NCI-H1105 treated with DMSO at 0.1 percent for 48 hours (cell line): ENCODE measurements around the gene TMC8.

Experiments used
- DNase-seq: peaks from one replicate; lab custom pipeline; 2025; lab: John Stamatoyannopoulos, UW

The TMC8 gene

DNA sequence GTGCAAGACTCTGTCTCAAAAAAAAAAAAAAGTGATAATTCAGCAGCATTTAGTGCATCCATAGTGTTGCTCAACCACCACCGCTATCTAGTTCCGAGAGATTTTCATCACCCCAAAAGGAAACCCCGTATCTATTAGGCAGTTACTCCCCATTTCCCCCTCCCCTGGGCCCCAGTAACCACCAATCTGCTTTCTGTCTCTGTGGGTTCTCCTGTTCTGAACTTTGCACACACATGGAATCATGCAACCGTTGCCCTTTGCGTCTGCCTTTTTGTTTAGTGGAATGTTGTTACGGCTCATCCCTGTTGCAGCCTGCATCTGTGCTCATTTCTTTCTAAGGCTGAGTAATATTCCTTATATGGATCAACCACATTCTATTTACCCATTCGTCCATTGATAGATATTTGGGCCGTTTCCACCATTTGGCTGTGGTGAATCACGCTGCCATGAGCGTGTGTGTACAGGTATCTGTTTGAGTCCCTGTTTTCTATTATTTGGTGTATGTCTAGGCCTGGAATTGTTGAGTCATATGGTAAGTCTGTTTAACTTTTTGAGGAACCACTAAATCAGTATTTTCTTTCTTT, 29.1 kb downstream of the TMC8 start:
- DNase-seq = no peak

DNA sequence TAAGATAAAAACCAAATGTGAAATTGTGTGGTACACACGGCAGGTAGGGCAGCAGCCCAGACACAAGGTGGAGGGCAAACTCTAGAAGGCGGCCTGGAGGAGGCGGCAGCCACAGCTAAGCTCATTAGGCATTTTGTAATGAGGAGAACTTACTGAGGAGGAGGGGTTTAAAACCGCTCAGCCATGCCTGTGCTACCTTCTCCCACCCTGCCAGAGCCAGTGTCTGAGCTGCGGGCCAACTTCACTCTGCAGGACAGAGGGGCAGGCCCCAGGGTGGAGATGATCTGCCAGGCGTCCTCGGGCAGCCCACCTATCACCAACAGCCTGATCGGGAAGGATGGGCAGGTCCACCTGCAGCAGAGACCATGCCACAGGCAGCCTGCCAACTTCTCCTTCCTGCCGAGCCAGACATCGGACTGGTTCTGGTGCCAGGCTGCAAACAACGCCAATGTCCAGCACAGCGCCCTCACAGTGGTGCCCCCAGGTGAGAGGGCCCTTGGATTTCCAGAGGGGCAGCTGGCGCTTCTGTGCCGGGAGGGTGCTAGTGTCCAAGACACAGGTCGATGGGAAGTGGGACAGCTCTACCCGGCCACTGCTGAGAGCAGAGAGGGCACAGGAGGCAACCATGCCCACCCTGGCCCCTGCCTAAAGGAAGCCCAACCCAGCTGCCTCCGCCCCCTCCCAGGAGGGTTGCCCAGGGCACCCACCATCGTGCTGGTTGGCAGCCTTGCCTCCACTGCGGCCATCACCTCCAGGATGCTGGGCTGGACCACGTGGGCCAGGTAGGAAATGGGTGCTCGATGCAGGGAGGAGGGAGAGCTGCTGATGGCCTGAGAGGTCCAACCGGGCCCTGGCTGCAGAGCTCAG, 33.5 kb downstream of the TMC8 start:
- DNase-seq = no peak

DNA sequence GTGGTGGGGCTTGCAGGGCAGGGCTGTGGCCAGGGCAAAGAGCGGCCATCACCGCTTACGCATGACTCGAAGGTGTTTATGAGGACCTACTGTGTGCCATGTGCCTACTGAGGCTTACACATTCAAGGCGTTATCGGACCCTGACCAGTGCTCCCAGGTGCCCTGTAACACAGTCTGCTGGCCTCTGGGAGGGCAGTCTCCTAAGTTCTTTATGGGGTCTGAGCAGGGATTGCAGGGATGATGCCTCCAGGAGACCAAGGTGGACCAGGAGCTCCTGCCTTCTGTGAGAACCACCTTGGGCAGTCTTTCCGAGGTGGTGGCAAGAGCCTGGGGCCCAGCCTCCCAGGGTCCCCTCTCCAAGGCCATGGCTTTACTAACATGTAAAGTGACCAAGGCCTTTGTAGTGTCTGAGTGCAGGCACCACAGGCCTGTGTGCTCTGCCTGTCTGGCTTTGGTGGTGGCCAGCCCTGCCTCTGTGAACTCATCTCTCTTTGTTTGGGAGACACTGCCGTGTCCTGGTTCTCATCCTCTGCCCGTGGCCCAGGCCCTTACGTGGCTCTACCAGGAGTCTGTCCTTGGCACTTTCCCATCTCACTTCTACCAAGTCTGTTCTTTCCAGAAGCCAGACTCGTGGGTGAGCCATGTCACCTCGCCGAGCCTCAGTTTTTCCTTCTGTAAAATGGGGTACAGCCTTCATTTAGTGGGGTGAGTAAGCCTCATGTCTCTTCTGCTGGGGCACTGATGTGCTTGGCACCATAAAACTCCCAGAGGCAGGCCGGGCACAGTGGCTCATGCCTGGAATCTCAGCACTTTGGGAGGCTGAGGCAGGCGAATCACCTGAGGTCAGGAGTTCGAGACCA, 34.4 kb downstream of the TMC8 start:
- no peak for DNase-seq

DNA sequence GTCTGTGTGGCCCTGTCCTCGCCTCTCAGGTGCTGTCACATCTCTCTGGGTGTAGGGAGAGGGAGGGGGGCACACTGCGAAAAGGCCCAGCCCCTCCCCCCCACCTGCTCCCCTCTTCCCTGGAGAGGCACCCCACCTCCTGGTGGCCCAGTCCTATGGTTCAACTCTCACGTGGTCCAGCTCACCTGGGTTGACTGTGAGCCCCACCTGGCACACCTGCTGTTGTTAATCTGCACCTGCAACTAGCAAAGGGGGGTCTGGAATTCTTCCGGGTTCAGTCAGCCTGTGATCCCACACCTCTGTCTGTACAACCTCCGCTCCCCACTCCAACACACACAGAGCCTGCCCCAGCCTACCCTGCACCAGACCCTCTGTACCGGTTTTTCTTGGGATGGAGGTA, 35.8 kb downstream of the TMC8 start:
- peak; percentile 21 for DNase-seq

DNA sequence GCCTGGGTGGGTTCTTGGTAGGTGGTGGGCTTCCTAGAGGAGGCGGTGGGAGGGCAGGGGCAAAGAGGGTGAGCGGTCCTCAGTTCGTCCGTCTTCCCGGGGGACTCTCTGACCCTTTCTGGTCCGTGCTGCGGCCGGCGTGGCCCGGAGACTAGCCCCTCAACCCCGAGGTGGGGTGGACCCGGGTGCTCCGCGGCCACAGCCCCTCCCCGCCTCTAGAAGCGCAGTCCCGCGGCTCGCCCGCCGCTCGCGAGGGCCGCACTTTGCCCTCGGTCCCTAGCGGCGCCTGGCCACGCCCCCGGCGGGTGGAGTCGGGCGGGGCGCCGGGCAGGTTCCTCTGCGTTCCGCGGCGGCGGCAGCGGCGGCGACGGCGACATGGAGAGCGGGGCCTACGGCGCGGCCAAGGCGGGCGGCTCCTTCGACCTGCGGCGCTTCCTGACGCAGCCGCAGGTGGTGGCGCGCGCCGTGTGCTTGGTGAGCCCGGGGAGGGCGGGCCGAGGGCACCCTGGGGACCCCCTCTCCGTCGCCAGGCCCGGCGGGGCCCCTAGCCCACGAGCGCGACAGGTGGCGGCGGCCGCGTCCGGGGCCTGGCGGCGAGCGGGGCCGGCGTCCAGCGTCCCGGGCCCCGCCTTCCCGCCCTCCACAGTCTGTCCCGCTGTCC, 37.8 kb downstream of the TMC8 start, which contains the start of gene SYNGR2:
Gene SYNGR2 (plus strand): TSS at position 340 of the 661 bp plus-strand sequence. CDS start 36 bp downstream, at position 376.
- peak; percentile 53 for DNase-seq

DNA sequence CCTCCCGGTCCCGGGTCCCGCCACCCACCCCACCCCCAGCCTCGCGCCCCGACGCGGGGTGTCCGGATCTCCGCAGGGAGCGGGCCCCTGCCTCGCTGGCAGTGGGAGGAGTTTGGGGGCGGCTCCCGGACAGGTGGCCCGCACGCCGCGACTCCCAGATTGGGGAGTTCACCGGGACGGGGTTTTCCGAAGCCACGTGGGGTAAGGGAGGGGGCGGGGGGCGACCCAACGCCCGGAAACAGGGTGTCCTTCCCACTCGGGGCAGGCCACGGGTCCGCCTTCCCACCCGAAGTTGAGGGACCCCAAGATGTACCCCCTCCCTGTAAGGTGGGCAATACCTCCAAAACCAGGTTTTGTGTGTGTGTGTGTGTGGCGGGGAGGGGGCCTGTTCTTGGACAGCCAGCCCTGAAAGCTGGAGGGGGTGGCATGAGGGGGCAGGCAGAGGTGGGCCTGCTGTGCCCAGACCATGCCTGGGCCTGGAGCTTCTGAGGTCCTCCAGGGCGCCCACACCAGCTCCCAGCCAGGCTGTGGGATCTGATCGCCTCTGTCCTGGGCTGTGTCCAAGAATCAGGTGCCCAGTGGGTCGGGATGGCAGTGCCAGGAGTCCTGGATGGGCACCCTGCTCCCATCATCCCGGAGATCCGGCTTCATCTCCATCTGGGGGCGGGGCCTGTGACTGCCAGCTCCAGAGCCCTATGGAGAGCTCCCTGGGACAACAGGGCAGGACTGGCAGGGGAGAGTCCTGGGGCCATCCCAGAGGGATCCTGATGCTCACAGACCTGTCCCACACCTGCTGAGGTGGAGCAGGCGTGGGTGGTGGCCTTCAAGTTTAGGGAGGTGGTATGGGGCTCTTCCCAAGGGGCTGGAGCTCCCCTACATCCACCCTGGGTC, 38.6 kb downstream of the TMC8 start:
- no peak for DNase-seq

DNA sequence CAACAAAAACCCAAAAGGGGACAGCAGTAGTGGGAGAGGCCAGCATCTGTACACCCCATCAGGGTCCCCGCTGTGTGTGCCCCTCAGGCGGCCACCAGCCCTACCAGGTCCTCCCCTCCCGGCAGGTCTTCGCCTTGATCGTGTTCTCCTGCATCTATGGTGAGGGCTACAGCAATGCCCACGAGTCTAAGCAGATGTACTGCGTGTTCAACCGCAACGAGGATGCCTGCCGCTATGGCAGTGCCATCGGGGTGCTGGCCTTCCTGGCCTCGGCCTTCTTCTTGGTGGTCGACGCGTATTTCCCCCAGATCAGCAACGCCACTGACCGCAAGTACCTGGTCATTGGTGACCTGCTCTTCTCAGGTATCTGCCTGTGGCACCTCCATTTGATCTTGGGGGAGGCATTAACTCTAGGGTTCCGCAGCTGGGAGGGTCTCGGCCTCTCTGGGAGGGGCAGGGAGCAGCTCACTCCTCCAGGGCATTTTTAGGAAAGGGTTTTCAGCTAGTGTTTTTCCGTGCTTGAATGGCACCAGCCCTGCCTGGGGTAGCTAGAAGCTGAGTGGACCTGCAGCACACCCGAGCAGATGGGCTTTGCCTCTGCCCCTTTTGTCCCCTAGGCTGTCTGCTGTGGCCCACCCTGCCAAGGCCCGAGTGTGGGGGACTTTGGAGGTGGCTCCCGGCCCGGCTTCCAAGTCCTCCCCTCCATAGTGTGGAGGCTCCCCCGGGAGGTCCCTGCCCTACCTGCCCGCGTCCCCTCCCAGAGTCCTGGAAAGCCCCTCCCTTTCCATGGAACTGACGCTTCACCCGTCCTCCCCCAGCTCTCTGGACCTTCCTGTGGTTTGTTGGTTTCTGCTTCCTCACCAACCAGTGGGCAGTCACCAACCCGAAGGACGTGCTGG, 40.4 kb downstream of the TMC8 start:
- no peak for DNase-seq

DNA sequence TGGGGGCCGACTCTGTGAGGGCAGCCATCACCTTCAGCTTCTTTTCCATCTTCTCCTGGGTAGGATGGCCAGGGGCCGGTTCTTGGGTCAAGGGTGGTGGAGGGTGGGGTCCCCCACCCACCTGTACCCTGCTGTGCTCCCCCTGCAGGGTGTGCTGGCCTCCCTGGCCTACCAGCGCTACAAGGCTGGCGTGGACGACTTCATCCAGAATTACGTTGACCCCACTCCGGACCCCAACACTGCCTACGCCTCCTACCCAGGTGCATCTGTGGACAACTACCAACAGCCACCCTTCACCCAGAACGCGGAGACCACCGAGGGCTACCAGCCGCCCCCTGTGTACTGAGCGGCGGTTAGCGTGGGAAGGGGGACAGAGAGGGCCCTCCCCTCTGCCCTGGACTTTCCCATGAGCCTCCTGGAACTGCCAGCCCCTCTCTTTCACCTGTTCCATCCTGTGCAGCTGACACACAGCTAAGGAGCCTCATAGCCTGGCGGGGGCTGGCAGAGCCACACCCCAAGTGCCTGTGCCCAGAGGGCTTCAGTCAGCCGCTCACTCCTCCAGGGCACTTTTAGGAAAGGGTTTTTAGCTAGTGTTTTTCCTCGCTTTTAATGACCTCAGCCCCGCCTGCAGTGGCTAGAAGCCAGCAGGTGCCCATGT, 41.1 kb downstream of the TMC8 start:
- DNase-seq = peak; percentile 27

DNA sequence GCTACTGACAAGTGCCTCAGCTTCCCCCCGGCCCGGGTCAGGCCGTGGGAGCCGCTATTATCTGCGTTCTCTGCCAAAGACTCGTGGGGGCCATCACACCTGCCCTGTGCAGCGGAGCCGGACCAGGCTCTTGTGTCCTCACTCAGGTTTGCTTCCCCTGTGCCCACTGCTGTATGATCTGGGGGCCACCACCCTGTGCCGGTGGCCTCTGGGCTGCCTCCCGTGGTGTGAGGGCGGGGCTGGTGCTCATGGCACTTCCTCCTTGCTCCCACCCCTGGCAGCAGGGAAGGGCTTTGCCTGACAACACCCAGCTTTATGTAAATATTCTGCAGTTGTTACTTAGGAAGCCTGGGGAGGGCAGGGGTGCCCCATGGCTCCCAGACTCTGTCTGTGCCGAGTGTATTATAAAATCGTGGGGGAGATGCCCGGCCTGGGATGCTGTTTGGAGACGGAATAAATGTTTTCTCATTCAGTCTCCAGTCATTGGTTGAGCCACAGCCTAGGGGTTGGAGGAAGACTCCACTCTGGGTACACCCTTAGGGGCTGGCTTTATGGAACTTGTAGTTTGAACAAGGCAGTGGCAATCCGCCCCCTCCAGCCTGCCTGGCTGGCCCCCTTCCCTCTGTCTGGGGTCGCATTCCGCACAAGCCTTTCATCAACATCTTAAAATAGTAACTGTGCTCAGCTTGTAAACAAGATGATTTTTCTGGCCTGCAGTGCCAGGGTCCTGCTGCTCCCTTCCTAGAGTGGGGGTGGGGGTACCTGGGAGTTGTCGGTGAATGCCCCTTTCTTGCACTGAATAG, 41.9 kb downstream of the TMC8 start:
- no peak for DNase-seq

DNA sequence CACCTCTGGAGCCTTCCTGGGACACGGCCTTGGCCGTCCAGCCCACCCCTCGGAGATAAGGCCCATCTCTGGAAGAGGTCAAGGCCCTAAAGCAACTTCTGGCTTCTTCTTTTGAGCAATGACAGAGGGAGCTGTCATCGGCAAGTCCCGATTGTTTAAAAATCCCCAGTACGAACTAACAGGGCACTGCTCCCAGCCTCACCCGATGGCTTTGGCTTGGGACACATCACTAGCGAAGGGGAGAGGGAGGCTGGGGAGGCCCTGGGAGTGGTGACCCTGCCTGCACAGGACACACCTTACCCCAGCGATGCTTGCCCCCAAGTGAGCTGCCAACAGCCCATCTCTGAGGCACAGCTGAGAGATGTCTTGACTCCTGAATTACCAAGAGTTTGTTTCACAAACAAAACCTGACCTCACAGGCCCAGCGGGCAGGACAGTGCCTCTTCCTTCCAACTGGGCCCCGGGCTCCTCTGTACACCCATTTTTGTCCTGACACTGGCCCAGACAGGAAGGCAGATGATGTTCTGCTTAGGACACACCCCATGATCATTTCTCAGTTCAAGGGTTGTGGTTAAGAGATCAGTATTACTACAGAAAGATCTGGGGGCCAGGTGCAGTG, 42.6 kb downstream of the TMC8 start:
- no peak for DNase-seq

DNA sequence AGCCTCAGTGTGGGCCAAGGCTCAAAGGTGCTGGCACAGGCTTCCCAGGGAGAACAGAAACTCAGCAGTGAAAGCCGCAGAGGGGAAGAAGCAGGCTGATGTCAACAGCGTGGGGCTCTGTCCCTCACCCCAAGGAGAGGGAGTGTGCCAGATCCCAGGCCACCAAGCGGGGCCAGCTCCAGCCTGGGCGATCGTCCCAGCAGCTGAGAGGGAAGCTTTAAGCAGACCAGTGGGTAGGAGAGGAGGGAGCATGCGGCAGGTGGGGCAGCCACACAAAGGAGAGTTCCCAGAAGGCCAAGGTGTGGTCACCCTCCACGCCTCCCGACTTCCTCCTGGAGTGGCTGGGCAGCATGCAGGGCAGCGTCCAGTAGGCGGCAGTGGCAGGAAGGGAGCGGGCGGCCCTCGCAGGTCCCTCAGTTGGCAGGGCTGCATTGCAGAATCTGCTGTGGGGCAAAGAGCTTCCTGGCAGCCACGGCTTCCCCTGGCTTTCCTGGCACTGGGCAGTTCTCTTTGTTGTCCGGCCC, 43.8 kb downstream of the TMC8 start:
- no peak for DNase-seq

DNA sequence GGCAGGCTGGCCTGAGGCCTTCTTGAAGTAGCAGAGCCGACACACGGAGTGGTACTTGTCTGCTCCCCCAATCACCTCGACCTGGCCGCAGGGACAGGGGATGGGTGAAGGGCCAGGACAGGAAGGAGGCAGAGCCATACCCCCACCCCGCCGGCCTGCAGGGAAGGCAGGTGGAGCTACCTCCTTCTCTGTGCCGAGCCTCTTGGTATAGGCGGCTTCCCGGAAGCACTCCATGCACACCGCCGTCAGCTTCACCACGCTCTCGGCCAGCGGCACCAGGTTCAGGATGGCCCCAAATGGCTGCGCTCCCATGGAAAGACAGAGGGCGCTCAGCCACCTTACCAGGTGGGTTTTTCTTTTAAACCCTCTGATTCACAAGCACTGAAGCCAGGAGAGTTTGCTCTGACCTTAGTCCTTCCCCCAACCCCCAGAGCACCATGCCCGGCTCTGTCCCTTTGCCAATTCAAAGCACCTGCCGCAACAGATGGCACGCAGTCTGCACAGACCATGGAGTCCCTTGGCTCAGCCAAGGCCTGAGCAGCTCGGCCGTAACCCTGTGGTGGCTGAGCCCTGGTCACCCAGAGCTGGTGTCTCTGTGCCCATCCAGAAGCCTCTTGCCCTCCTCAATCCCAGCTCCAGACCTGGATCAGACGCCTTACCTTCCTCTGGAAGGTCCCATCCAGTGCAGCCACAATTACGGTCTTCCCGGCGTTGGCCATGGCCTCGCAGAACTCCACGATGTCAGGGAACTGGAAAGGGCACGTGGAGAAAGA, 44.5 kb downstream of the TMC8 start:
- DNase-seq = no peak

DNA sequence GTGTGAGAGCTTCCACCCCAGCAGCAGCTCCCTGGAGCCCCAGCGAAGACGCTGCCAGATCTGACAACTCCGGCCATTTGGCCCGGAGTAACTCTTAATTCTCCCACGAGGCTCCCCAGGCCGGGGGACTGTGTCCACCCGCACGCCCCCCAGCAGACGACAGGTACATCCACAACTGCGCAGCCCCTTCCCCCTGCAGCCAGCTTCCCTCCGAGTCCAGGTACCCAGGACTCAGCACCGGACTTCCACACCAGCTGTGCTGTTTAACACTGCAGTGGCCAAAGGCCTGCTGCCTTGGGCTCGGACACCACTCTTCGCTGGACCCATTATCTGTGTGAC, 45.0 kb downstream of the TMC8 start:
- no peak for DNase-seq

DNA sequence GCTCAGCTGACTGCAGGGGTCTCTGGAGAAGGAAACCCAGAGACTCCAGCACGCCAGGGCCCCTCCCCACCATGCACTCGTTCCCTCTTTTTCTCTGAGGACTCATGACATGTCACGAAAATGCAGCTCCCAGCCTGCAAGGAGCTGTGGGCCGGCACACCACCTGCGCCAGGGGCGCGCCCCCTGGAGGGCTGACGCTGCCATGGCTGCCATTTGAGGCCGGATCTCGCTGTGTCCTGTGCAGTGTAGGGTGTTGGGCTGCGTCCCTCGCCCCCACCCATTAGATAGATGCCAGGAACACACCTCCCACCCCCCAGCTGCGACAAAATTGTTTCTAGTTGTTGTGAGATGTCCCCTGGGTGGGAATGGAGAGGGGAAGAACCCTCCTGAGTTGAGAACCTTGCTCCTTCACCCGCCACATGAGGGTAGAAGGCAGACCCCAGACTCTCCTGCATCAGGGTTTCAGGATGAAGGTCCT, 46.0 kb downstream of the TMC8 start:
- DNase-seq = no peak

DNA sequence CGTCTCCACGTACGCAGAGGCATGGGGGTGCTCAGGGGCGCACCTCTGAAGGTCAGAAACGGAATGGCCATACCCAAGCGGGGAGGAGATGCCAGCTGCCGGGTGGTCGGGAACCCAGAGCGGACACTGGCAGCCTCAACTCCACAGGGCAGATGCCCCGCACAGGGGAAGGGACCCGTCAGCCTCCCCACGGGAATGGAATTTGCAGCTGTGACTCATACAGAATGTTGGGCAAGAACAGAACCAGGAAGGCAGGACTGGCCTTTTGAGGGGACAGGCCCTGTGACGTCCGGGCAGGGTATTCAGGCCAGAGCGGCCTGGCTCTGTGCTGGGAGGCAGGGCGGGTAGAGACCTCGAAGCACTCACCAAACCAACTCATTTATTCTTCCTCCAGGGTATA, 48.8 kb downstream of the TMC8 start:
- DNase-seq = no peak

DNA sequence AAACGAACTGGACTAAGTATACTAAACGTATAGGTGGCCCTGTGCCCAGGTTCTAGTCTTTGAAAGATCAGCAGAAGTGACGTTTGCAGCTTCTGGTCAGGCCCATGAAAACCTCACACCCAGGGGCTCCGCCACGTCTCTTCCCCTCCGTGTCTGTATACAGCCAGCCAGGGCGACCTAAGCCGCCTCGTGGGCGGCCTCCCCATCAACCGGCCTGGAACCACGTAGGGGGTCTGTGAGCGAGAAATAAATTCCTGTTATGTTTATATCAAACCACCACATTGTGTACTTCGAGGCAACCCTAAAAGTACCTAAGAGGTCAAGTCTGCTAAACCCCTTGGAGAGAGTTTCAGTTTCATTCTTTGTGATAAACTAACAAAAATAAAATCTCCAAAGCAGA, 49.5 kb downstream of the TMC8 start:
- DNase-seq = no peak

DNA sequence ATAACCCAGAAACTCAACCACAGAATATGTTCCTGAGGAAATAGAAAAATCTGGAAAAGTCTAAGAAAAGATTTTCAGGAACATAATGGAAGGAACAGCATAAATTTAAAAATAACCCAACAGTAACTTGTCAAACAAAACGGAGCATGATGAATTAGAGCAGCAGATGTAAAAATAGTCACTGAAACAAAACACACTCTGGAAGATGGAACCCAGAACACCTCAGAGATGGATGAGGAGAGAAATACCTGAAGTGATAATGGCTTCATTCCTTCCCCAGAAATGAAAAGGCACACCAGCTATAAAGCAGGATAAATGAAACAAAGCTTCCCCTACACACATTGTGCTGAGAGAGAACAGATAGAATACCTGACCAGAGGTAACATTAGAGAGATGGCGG, 49.9 kb downstream of the TMC8 start:
- no peak for DNase-seq
